Stimulated activated CD8-positive, alpha-beta memory T cell treated with anti-CD3 and anti-CD28 coated beads, Interleukin-15, amount 100 ng/mL, for 1 hour (primary cell): ENCODE measurements around the gene SDHAF1.
"Not testable (repeated sequence)": the region's sequence is repeated elsewhere in the genome, so short reads cannot be mapped to it uniquely, and the experiment has no call there.

ENCODE experiments used
- DNase-seq: peaks from one replicate; pipeline ENCODE4 v3.0.0-alpha.2; 2020; ENCODE audit warnings: low read depth

The SDHAF1 gene

GRCh38 chr19:36019061-36019670 is 24.2 kb downstream of the SDHAF1 start:
- DNase-seq, result no peak

GRCh38 chr19:36023432-36023831 is 28.4 kb downstream of the SDHAF1 start:
- no peak for DNase-seq

GRCh38 chr19:36025541-36025940 is 30.6 kb downstream of the SDHAF1 start:
- no peak for DNase-seq

GRCh38 chr19:36026091-36026876 is 31.3 kb downstream of the SDHAF1 start:
- DNase-seq, result no peak

GRCh38 chr19:36027696-36028095 is 32.7 kb downstream of the SDHAF1 start:
- no peak for DNase-seq

- DNase-seq, result no peak
These were observed 33.5 kb downstream of the SDHAF1 start for GRCh38 chr19:36028313-36029041.

GRCh38 chr19:36030264-36031148 is 35.5 kb downstream of the SDHAF1 start:
- DNase-seq, result no peak

GRCh38 chr19:36031308-36031707 is 36.3 kb downstream of the SDHAF1 start:
- no peak for DNase-seq

- no peak for DNase-seq
These were observed 37.5 kb downstream of the SDHAF1 start, which contains the start of gene CLIP3 for GRCh38 chr19:36032251-36033104. Gene CLIP3 (minus strand): TSS chr19:36032873. CDS start chr19:36032357, 516 bp downstream.

- no peak for DNase-seq
These were observed 45.5 kb downstream of the SDHAF1 start for GRCh38 chr19:36040495-36040894.

- not testable (repeated sequence) for DNase-seq
These were observed 46.1 kb downstream of the SDHAF1 start for GRCh38 chr19:36041092-36041491.

- DNase-seq, result no peak
These were observed 46.8 kb downstream of the SDHAF1 start for GRCh38 chr19:36041831-36042230.

GRCh38 chr19:36043952-36044351 is 49.0 kb downstream of the SDHAF1 start:
- DNase-seq, result no peak
